ENCODE measurements around the gene TMEM186.

DNA sequence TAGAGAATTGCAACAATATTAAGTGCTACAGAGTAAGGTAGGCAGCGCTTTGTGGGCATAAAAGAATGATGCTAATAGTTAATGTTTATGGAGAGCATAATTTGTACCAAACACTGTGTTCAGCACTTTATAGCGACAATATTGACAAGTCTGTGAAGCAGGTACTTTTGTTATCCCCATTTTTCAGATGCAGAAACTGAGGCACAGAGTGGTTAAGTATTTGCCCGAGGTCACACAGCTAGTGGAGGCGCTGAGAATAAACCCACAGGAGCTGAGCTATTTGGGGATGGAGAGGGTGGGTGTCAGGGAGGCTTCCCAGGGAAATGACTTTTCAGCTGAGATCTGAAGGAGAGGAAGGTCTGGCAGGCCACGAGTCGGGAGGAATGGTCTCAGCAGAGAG, 39.4 kb downstream of the TMEM186 start:
- TF ChIP-seq CTCF (IDR thresholded peaks at IDR 0.05; ENCODE audit: low read depth, low read length) = no peak
- TF ChIP-seq POLR2A (IDR thresholded peaks at IDR 0.05; ENCODE audit: extremely low read depth, insufficient read length) = no peak
- TF ChIP-seq MYC (IDR thresholded peaks at IDR 0.05; ENCODE audit: low read depth, low read length) = no peak
